T follicular helper cell (primary cell): ENCODE data around the gene LRRIQ1.

Experiments used
- DNase-seq: peaks from one replicate; pipeline ENCODE4 v3.0.0-alpha.2; 2020; ENCODE audit warnings: low read depth

The LRRIQ1 gene

DNA sequence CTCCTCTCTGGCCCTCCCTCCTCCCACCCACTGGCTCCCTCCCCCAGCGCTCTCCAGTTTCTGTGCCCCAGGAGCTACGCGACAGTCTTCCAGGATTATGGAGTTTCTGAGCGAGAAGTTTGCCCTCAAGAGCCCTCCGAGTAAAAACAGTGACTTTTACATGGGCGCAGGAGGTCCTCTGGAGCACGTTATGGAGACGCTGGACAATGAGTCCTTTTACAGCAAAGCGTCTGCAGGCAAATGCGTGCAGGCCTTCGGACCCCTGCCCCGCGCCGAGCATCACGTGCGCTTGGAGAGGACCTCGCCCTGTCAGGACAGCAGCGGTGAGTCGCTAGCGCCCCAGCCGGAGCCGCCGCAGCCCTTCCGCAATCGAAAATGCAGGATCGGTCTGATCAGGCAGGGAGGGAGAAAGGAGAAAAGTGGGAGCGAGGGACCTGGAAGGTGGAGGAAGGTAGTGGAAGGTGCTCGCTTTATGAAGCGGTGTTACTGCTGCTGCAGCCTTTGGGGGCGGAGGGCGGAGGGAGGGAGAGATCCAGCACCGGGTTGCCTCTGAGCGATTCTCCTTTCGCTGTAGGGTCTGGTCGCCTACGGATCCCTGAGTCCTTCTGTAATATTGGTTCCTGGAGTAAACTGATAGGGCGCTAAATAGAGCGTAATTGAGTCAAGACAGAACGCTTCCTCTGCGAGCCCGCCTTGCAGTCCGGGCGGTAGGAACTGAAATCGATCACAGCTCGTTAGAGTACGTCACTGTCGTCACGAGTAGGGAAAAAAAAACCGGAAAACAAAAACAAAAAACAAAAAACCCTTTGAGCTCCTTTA lies 244.2 kb downstream of the LRRIQ1 start, which contains the start of gene ALX1:
Gene ALX1, plus strand, starts transcription at position 56 of the 819 bp plus-strand sequence. Its CDS starts 42 bp downstream, at position 98.
- DNase-seq: no peak

DNA sequence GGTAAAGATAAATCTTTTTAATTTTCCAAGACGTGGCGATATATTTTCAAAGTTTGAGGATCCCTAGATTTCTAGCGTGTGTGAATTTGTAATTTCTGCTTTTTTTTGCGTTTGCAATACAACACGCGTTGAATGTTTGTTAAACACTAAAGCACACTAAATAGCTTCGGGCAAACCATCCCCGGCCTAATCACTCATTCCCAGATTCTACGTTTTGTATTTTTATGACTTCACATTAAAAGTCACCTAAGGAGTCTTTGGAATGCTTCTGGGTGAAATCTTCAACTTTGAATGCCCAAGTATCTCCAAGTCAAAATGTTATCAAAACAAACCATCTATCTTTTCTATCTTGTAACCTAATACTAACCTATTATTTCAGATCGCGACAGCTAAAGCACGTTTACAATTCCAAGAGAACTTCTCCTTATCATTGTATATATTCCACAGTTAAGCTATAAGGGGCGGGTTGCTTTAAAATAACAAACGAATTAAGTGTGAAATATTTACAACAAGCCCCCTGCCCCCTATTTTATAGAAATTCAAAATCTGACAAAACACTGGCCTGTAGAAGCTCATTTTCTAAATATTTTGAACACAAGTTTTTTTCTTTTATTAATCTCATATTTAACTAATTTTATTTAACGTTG lies 245.0 kb downstream of the LRRIQ1 start:
- DNase-seq: no peak

DNA sequence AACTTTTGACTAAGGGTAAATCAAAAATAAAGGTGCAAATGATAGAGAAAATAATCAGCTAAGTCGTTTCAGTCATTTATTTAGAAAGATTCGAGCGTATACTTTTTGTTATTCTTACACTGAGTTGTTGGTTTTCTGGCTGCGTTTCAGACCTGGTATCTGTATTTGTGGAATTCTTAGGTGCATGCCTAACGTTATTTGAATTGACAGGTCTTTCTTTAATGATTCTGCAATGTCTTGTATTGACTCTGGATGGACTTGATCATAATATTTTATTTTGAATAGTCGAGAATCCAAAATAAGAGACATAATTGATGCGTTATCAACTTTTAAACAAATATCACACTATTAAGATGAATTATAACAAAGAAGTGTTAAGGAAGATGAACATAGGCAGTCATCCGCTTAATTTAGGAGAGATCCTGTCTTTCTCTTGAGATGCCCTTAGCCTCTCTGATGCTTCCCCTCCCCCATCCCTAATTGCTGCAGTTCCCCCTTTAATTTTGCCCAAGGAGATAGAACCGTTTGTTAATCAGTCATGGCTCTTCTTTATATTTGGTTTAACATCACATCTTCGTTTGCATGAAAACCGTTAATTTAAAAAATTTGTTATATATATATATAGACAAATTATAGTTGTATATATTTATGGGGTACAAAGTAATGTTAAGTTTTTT lies 245.6 kb downstream of the LRRIQ1 start:
- no peak for DNase-seq

DNA sequence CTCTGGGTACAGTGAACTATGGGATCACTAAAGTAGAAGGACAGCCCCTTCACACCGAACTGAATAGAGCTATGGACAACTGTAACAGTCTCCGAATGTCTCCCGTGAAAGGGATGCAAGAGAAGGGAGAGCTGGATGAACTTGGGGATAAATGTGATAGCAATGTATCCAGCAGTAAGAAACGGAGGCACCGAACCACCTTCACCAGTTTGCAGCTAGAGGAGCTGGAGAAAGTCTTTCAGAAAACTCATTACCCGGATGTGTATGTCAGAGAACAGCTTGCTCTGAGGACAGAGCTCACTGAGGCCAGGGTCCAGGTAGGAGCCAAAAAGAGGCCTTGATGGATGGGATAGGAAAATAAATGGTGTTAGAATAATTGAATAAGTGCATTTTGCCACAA lies 247.4 kb downstream of the LRRIQ1 start:
- no peak for DNase-seq
